Osteoblast (primary cell): Measurements from ENCODE around the gene TIGD4. TPM values are rescaled to one million over a fixed set of nuclear protein-coding genes. Genes with fewer than 3 reads are reported as not detected.

Experiments used
- DNase-seq: peaks from one replicate; pipeline ENCODE4 v3.0.0; 2011; ENCODE audit warnings: low spot score, mixed read lengths; ENCODE audit not compliant: insufficient read length; ENCODE audit errors: missing footprints
- H2AFZ ChIP-seq: 2 replicates; pipeline ENCODE4 v1.6.0; 2011; ENCODE audit warnings: mild to moderate bottlenecking, low read length
- H3K27ac ChIP-seq: 2 replicates; pipeline ENCODE4 v1.5.1; 2011; ENCODE audit warnings: mild to moderate bottlenecking, low read depth, low read length, moderate library complexity
- H3K27me3 ChIP-seq: 2 replicates; pipeline ENCODE4 v1.6.0; 2012; ENCODE audit warnings: mild to moderate bottlenecking, control low read depth, inconsistent platforms, low read length, moderate library complexity; ENCODE audit not compliant: insufficient read depth
- H3K36me3 ChIP-seq: 2 replicates; pipeline ENCODE4 v1.5.1; 2011; ENCODE audit warnings: mild to moderate bottlenecking, low read length, control low read depth, moderate library complexity; ENCODE audit not compliant: insufficient read depth
- H3K4me1 ChIP-seq: 2 replicates; pipeline ENCODE4 v1.5.1; 2011; ENCODE audit warnings: mild to moderate bottlenecking, low read length, control low read depth, moderate library complexity; ENCODE audit not compliant: insufficient read depth
- H3K4me2 ChIP-seq: 2 replicates; pipeline ENCODE4 v1.6.0; 2011; ENCODE audit warnings: mild to moderate bottlenecking, low read length; ENCODE audit not compliant: insufficient read depth
- H3K4me3 ChIP-seq: fragments of 200-600 bp; sonication (generic); 3 replicates; pipeline ENCODE4 v1.5.1; 2012; ENCODE audit warnings: mild to moderate bottlenecking, low read length, inconsistent platforms; ENCODE audit not compliant: insufficient read depth
- H3K79me2 ChIP-seq: 2 replicates; pipeline ENCODE4 v1.6.0; 2012; ENCODE audit warnings: mild to moderate bottlenecking, low read length, control low read depth, inconsistent platforms; ENCODE audit not compliant: insufficient read depth
- H3K9me3 ChIP-seq: 2 replicates; pipeline ENCODE4 v1.5.1; 2011; ENCODE audit warnings: low read depth, low read length, control low read depth
- H4K20me1 ChIP-seq: 2 replicates; pipeline ENCODE4 v1.6.0; 2012; ENCODE audit warnings: mild to moderate bottlenecking, low read length, control low read depth; ENCODE audit not compliant: insufficient read depth
- CTCF ChIP-seq: IDR thresholded peaks from 2 replicates; pipeline ENCODE4 v1.5.1; 2011; ENCODE audit warnings: mild to moderate bottlenecking, low read depth, low read length, moderate library complexity; ENCODE audit errors: extremely low read depth
- total RNA-seq: library from RNA; depleted of rRNA; stranded (reverse); fragments of >200 nt; gene quantifications from 2 replicates; pipeline ENCODE4 v1.2.3, GENCODE V29; 2012

Gene TIGD4
- total RNA-seq, 1 donor: 0.36 TPM

- no peaks in the 10 kb centered on the region for H3K9me3 ChIP-seq
- no peak overlapping the region for H3K27ac ChIP-seq
- no peaks in the 10 kb centered on the region for H4K20me1 ChIP-seq
- peaks cover 12% of the 10 kb centered on the region for H3K27me3 ChIP-seq
- no peak for DNase-seq
- H2AFZ ChIP-seq: no peak overlapping the region
- H3K4me1 ChIP-seq: no peaks in the 10 kb centered on the region
- no peak overlapping the region for H3K4me2 ChIP-seq
- no peak for TF ChIP-seq CTCF
- no peaks in the 10 kb centered on the region for H3K36me3 ChIP-seq
- H3K79me2 ChIP-seq: no peaks in the 10 kb centered on the region
- no peak overlapping the region for H3K4me3 ChIP-seq
Measured at GRCh38 chr4:152728343-152728742, 51.2 kb downstream of the TIGD4 start.

- no peak for TF ChIP-seq CTCF
- Histone ChIP-seq H3K79me2 (no peaks in the 10 kb centered on the region), H3K4me1 (no peaks in the 10 kb centered on the region), H3K4me3 (no peak overlapping the region), H2AFZ (no peak overlapping the region), H3K27me3 (peaks cover 12% of the 10 kb centered on the region), H3K36me3 (no peaks in the 10 kb centered on the region), H3K27ac (no peak overlapping the region), H3K9me3 (no peaks in the 10 kb centered on the region), H4K20me1 (no peaks in the 10 kb centered on the region), H3K4me2 (no peak overlapping the region)
- no peak for DNase-seq
Measured at GRCh38 chr4:152727784-152728183, 51.7 kb downstream of the TIGD4 start.

- Histone ChIP-seq H3K4me1 (no peaks in the 10 kb centered on the region), H3K27me3 (peaks cover 7% of the 10 kb centered on the region), H3K4me2 (no peak overlapping the region), H3K27ac (no peak overlapping the region), H3K36me3 (no peaks in the 10 kb centered on the region), H3K4me3 (no peak overlapping the region), H3K79me2 (no peaks in the 10 kb centered on the region), H2AFZ (no peak overlapping the region), H3K9me3 (no peaks in the 10 kb centered on the region), H4K20me1 (no peaks in the 10 kb centered on the region)
- TF ChIP-seq CTCF: no peak
- no peak for DNase-seq
Measured at GRCh38 chr4:152724494-152724893, 55.0 kb downstream of the TIGD4 start.

- H3K36me3 ChIP-seq: no peaks in the 10 kb centered on the region
- H3K4me2 ChIP-seq: no peak overlapping the region
- no peak for TF ChIP-seq CTCF
- H3K4me1 ChIP-seq: no peaks in the 10 kb centered on the region
- no peak overlapping the region for H2AFZ ChIP-seq
- no peak for DNase-seq
- H3K27ac ChIP-seq: no peak overlapping the region
- H4K20me1 ChIP-seq: no peaks in the 10 kb centered on the region
- no peaks in the 10 kb centered on the region for H3K79me2 ChIP-seq
- H3K4me3 ChIP-seq: no peak overlapping the region
- no peaks in the 10 kb centered on the region for H3K9me3 ChIP-seq
- peaks cover 8% of the 10 kb centered on the region for H3K27me3 ChIP-seq
Measured at GRCh38 chr4:152723236-152723635, 56.3 kb downstream of the TIGD4 start.
